NB4 (cell line): ENCODE data around the gene NPIPB8.
"Not testable (repeated sequence)": the region's sequence is repeated elsewhere in the genome, so short reads cannot be mapped to it uniquely, and the experiment has no call there.

Source experiments
- DNase-seq: peaks from one replicate; pipeline ENCODE4 v3.0.0; 2010; ENCODE audit warnings: low read depth
- H3K4me3 ChIP-seq: one replicate; pipeline ENCODE4 v1.5.1; 2011; ENCODE audit warnings: mild to moderate bottlenecking, low read depth, low read length, moderate library complexity
- MYC ChIP-seq: IDR thresholded peaks from 2 replicates; pipeline ENCODE4 v1.6.1; 2011; ENCODE audit warnings: low read depth, low read length
- POLR2A ChIP-seq: IDR thresholded peaks from 2 replicates; pipeline ENCODE4 v1.6.1; 2011; ENCODE audit warnings: mild to moderate bottlenecking; ENCODE audit not compliant: insufficient read length; ENCODE audit errors: extremely low read depth
- TF ChIP-seq, protein P1 (sequence below): IDR thresholded peaks from one replicate; pipeline ENCODE4 v1.5.1; 2012; ENCODE audit warnings: low read depth, low read length
- TF ChIP-seq, protein P2 (sequence below): IDR thresholded peaks from 2 replicates; pipeline ENCODE4 v1.6.1; 2011; ENCODE audit warnings: low read depth, low read length

NPIPB8 gene

DNA sequence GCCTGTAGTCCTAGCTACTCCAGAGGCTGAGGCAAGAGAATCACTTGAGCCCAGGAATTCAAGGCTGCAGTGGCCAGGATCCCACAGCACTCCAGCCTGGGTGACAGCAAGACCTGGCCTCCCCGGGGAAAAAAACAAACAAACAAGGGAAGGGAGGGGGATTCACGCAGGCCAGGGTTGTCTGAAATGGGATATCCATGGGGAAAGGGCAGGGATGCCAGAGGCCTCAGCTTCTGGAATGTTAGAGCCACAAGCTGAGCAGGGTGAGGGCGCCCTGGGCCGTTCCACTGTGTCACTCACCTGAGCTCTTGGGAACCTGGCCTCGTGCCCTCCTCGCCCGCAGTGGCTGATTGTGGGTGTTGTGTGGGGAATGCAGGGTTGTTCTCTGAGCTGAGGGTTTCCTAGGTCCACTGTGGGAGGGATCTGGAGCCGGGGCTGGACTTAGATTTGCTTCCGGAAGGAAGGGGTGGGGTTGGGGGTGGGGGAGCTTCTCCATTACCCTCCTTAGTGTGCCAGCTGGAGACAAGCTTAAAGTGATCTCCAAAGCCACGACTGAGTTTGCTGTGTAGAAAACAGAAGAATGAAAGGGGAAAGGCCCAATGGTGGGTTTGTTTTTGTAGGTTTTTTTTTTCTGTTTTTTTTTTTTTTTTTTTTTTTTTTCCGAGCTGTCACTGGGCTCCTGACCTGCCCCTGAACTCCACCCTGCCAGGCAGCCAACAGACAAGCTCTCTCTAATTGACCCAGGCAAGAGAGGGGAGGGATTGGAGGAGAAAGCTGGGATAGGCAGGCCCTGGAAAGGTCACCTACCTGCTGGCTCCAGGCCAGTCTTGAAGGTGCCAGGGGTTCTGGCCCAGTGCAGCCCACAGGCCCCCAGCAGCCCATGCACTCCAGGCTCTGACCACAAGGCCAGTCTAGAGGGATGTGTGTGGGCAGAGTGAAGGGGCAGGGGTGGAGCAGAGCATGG is 28.0 kb upstream of the NPIPB8 start, which contains the start of gene SULT1A1:
Gene SULT1A1, minus strand, starts transcription at position 414 of the 964 bp plus-strand sequence. CDS start 1,189 bp downstream, outside the sequence.
- TF ChIP-seq POLR2A, result no peak
- TF ChIP-seq, protein P1, sequence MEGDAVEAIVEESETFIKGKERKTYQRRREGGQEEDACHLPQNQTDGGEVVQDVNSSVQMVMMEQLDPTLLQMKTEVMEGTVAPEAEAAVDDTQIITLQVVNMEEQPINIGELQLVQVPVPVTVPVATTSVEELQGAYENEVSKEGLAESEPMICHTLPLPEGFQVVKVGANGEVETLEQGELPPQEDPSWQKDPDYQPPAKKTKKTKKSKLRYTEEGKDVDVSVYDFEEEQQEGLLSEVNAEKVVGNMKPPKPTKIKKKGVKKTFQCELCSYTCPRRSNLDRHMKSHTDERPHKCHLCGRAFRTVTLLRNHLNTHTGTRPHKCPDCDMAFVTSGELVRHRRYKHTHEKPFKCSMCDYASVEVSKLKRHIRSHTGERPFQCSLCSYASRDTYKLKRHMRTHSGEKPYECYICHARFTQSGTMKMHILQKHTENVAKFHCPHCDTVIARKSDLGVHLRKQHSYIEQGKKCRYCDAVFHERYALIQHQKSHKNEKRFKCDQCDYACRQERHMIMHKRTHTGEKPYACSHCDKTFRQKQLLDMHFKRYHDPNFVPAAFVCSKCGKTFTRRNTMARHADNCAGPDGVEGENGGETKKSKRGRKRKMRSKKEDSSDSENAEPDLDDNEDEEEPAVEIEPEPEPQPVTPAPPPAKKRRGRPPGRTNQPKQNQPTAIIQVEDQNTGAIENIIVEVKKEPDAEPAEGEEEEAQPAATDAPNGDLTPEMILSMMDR, result no peak
- no peak for TF ChIP-seq MYC
- TF ChIP-seq, protein P2, sequence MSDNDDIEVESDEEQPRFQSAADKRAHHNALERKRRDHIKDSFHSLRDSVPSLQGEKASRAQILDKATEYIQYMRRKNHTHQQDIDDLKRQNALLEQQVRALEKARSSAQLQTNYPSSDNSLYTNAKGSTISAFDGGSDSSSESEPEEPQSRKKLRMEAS, result no peak
- no peak for DNase-seq
- no peak within 1 kb of the TSS for H3K4me3 ChIP-seq

GRCh38 chr16:28610595-28611191 is 27.2 kb upstream of the NPIPB8 start:
- H3K4me3 ChIP-seq, result no peak overlapping the region
- no peak for DNase-seq
- TF ChIP-seq POLR2A, result no peak
- TF ChIP-seq MYC, result no peak
- TF ChIP-seq, protein P1, result no peak
- TF ChIP-seq, protein P2, result no peak

DNA sequence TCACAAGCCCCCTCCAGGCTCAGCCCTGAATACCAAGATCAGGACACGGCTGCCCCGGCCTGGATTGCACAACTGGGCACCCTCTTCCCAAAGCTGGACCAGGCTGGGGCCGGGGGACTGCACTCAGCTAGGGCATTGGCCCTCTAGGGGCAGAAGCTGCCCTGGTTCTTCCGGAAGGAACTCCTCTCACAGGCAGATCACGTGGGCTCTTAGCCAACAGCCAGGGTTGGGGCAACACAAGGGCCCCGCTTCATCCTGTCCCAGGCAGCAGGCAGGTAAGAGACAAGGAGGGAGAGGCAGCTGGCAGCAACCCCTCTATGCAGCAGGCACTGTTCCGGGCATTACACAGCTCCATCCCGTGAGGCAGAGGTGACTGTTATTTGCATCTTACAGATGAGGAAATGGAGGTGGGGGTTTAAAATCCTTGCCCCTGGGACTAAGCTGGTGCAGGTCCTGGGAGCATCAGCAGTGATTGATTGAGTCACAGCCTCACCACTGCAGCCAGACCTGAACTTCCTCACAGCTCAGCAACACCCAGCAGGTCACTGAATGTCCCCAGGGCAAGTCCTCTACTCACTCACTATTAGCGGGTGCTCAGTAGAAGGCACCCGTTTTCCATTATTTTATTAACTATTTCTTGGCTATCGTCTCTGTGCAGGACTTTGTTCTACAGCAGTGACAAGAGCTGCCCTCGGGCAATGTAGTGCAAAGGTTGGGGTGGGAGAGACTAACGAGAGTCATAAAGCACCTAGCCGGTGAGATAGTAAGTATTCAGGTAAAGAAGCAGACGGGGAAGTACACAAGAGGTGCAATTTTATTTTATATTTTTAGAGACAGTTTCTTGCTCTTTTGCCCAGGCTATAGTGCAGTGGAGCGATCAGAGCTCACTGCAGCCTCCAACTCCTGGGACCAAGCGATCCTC is 25.2 kb upstream of the NPIPB8 start:
- not testable (repeated sequence) for DNase-seq, H3K4me3 ChIP-seq

GRCh38 chr16:28613912-28614311 is 24.0 kb upstream of the NPIPB8 start:
- DNase-seq, H3K4me3 ChIP-seq: not testable (repeated sequence)

GRCh38 chr16:28614561-28614960 is 23.3 kb upstream of the NPIPB8 start:
- not testable (repeated sequence) for H3K4me3 ChIP-seq, DNase-seq

- H3K4me3 ChIP-seq, result not testable (repeated sequence)
- TF ChIP-seq, protein P1, result peak; percentile 49
These were observed 22.2 kb upstream of the NPIPB8 start for GRCh38 chr16:28615486-28616223.

GRCh38 chr16:28616224-28616577 is 21.7 kb upstream of the NPIPB8 start:
- DNase-seq, H3K4me3 ChIP-seq: not testable (repeated sequence)

More at GRCh38 chr16:28615486-28616223, 22.2 kb upstream of the NPIPB8 start:
- not testable (repeated sequence) for DNase-seq

GRCh38 chr16:28616636-28617035 is 21.2 kb upstream of the NPIPB8 start:
- TF ChIP-seq, protein P2, result no peak
- TF ChIP-seq MYC, result no peak
- TF ChIP-seq, protein P1, result no peak
- no peak for TF ChIP-seq POLR2A
- no peak overlapping the region for H3K4me3 ChIP-seq
- DNase-seq, result no peak
